Stimulated activated CD4-positive, alpha-beta T cell treated with anti-CD3 and anti-CD28 coated beads, TNF-alpha, amount 100 ng/mL, for 4 hours (primary cell): ENCODE results near the gene C16orf87.
"Not testable (repeated sequence)": the region's sequence is repeated elsewhere in the genome, so short reads cannot be mapped to it uniquely, and the experiment has no call there.

Experiments used
- DNase-seq, 3 experiments: peaks; one replicate each; pipeline ENCODE4 v3.0.0-alpha.2; 2020; ENCODE audit warnings: low read depth in 3 of 3

C16orf87 gene

GRCh38 chr16:46800494-46800893 lies 30.5 kb downstream of the C16orf87 start:
- DNase-seq, result no peak

DNA sequence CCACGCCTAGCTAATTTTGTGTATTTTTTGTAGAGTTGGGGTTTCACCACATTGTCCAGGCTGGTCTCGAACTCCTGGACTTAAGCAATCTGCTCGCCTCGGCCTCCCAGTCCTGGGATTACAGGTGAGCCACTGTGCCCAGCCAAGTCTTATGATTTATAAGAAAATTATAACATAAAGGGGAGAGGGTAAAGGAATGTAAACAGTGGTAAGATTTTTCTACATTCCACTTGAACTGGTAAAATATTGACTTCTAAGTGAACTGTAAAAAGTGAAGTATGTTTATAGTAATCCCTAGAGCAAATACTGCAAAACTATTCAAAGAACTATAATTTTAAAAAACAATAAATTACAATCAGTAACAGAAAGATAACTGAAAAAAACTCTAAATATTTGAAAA lies 33.5 kb downstream of the C16orf87 start:
- no peak for DNase-seq

- DNase-seq, result no peak
Observed at GRCh38 chr16:46796764-46797269, 34.2 kb downstream of the C16orf87 start.

GRCh38 chr16:46793841-46794240 lies 37.1 kb downstream of the C16orf87 start:
- no peak for DNase-seq

DNA sequence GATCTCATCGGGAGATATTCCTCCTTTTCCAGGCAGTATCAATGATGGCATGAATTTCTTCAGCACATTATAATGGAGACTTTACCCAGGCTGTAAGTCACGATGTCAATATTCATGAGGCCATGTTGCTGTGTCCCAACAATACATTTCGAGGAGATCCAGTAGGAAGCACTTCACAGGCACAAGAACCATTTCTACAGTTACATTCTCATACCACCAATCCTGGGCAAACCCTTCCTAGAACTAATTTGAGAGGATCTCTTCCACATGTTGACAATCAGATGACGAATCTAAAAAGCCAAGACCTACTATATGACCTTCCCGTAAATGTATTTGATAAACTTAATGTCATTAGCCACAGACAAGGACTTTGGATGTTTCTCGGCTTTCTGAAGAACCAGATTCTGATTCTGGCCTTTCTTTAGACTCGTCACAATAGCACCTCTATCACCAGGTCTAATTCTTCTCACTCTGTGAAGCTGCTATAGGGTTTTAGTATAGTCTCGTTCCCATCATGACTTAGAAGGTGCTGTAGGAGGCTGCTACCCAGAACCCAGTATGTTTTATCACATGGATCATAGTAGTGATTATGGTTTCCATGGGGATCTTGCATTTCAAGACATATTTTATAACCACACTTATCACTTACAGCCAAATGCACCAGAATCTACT lies 40.2 kb downstream of the C16orf87 start:
- DNase-seq, result no peak

GRCh38 chr16:46789499-46790414 lies 41.2 kb downstream of the C16orf87 start:
- peak; percentile 59 to 69 (median 65) for DNase-seq

GRCh38 chr16:46788891-46789474 lies 42.0 kb downstream of the C16orf87 start:
- DNase-seq, result no peak

- no peak for DNase-seq
Observed at GRCh38 chr16:46787909-46788308, 43.1 kb downstream of the C16orf87 start.

- no peak for DNase-seq
Observed at GRCh38 chr16:46785076-46785845, 45.7 kb downstream of the C16orf87 start.

DNA sequence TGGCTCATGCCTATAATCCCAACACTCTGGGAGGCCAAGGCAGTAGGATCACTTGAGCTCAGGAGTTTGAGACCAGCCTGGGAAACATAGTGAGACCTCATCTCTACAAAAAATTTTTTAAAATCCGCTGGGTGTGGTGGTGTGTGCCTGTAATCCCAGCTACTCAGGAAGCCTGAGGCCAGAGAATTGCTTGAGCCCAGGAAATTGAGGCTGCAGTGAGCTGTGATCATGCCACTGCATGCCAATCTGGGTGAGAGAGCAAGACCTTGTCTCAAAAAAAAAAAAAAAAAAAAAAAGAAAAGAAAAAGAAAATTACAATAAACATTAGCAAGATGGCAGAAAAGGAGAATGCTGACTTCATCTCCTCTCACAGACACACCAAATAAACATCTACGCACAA lies 46.4 kb downstream of the C16orf87 start:
- not testable (repeated sequence) for DNase-seq

DNA sequence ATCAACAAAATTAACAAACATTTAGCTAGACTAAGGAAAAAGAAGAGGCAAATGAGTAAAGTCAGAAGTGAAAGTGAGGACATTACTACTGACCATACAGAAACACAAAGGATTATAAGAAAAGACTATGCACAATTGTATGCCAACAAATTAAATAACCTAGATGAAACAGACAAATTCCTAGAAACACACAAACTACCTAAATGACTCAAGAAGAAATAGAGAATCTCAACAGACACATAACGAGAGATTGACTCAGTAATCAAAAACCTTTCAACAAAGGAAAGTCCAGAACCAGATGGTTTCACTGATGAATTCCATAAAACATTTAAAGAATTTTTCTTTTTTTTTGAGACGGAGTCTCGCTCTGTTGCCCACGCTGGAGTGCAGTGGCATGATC lies 47.2 kb downstream of the C16orf87 start:
- no peak for DNase-seq

DNA sequence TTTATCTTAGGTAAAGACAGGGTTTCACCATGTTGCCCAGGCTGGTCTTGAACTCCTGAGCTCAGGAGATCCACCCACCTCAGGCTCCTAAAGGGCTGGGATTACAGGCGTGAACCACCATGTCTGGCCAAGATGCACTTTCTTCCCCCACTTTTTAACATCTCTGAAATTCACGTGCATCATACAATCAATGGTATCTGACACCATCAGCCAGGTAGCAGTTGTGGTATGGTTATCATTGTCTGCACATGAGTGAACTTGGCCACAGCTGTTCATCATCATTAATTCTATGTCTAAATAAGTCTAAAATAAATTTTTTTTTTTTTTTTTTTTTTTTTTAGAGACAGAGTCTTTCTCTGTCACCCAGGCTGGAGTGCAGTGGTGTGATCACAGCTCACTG lies 48.7 kb downstream of the C16orf87 start:
- no peak for DNase-seq

DNA sequence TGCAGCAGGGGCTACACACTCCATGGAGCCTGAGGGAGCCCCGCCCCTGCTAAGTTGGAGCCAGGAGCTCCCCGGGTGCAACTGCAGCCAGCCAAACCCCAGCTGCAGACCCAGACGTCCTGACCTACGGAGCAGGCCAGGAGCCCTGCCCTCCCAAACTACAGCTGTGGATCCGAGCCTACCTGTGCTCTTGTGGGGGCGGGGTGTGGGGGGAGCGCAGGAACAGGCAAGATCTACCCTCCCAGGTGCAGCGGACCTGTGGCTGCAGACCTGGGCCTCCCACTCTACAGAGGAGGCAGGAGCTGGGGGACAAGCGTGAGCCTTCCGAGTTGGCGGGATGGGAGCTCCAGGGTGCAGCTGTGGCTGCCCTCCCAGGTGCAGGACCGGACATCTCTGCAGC lies 53.2 kb downstream of the C16orf87 start:
- no peak for DNase-seq

DNA sequence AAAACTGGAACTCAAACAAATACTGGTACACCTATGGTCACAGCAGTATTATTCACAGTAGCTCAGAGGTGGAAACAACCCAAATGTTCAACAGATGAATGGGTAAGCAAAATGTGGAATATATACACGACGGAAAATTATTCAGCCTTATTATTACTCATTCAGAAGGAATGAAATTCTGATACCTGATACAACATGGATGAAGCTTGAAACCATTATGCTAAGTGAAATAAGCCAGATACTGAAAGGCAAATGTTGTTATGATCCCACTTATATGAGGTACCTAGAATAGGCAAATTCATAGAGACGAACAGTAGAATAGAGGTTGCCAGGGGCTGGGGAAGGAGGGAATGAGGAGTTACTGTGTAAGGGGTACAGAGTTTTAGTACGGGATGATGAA lies 55.8 kb downstream of the C16orf87 start:
- no peak for DNase-seq

- no peak for DNase-seq
Observed at GRCh38 chr16:46774743-46775177, 56.2 kb downstream of the C16orf87 start.

DNA sequence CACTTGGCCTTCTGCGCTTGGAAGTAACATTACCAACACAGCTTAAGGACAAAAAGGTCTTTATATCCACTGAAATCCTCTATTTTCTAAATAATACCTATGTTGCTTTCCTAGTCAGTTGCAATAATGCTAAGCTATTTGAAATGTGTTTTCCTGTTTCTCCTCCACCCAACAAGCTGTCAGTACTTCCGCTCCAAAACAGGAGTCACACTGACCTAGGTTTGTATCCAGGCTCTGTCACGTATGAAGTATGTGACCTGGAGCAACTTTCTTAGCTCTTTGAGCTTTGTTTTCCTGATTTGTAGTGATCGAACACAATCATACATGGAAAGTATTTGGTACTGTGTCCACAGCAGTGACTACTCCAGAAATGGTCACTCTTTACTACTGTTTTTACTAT lies 58.5 kb downstream of the C16orf87 start:
- no peak for DNase-seq

DNA sequence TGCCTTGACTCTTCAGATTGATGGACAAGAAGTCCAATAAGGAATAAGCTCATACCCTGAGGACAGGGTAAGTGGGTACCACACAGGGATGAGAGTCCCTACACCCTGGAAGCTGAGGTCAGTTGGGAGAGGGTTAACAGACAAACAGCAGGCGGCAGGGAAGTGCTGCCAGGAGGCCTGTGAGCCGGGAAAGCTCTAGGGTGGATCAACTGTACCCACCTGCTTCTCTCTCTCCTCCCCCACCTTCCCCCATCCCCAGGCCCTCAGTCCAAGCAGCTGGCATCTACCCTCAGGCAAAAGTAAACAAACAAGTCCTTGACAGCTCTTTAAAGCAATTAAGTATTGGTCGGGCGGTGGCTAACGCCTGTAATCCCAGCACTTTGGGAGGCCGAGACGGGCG lies 62.2 kb downstream of the C16orf87 start:
- no peak for DNase-seq

- DNase-seq, result no peak
Observed at GRCh38 chr16:46765050-46765449, 65.9 kb downstream of the C16orf87 start.

DNA sequence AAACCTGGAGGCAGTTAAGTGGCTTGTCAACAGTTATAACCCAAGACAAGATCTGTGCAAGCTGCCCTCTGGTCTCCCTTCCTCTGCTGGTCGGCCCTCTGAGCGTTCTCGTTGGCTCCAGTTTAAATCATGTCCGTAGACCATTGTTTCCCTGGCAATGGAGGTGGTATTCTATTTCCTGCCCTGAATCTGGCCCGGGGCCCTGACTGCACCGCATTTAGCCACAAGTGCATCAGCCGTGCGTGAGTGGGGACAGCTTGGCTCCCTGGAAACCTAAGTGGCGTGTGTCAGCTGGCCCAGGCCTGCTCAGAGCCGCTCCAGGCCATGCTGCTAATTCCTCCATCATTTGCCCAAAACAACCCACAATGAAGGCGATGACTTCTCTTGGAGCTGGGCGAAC lies 67.8 kb downstream of the C16orf87 start:
- no peak for DNase-seq

GRCh38 chr16:46762583-46762982 lies 68.4 kb downstream of the C16orf87 start:
- no peak for DNase-seq

- no peak for DNase-seq
Observed at GRCh38 chr16:46759309-46759708, 71.7 kb downstream of the C16orf87 start.
